Endothelial cell of umbilical vein (primary cell): Measurements from ENCODE around the gene RALGAPA1. TPM values are rescaled to one million over a fixed set of nuclear protein-coding genes. Genes with fewer than 3 reads are reported as not detected.
A peak's percentile ranks its signal among the peaks of the same experiment; 100 is the strongest.

Experiments used
- BruUV-seq: library from RNA; stranded (reverse); fragments of 400-500 nt; replicated peaks from 2 replicates; lab custom pipeline; 2021; lab: Mats Ljungman, UMichigan
- CTCF ChIA-PET: fragments of 300-600, 350-600 bp; sonication (Branson Sonifier 250); formaldehyde crosslinking; loops from one replicate; lab custom pipeline; 2021; ENCODE audit warnings: antibody characterized with exemption, inconsistent platforms; lab: Charles Lee
- POLR2A ChIA-PET: fragments of 300-600, 350-600 bp; sonication (Branson Sonifier 250); formaldehyde crosslinking; loops from one replicate; lab custom pipeline; 2021; ENCODE audit warnings: antibody characterized with exemption, inconsistent platforms; lab: Charles Lee
- DNase-seq: peaks from one replicate; pipeline ENCODE4 v3.0.0-alpha.2; 2011; ENCODE audit warnings: low read depth, low spot score
- FAIRE-seq: peaks from 2 replicates; lab custom pipeline; 2011; peaks lifted over from hg19 to GRCh38; lab: Jason Lieb, UNC
- H2AFZ ChIP-seq: 2 replicates; pipeline ENCODE4 v1.6.0; 2012; ENCODE audit warnings: low read depth, low read length, control low read depth, inconsistent platforms
- H3K27ac ChIP-seq: 2 replicates; pipeline ENCODE4 v1.5.1; 2011; ENCODE audit warnings: low read depth, mild to moderate bottlenecking, control low read depth, low read length, moderate library complexity; ENCODE audit not compliant: insufficient read depth
- H3K27me3 ChIP-seq, 2 experiments: 2 replicates each; pipeline versions ENCODE4 v1.6.0 to v1.6.1; 2011; ENCODE audit warnings: low read length in 2 of 2, mixed read lengths in 1 of 2; ENCODE audit not compliant: control insufficient read depth in 2 of 2, insufficient read depth in 2 of 2
- H3K36me3 ChIP-seq, 2 experiments: 2 replicates in 1 of 2; 3 replicates in 1 of 2; pipeline ENCODE4 v1.5.1; 2011; ENCODE audit warnings: low read length in 2 of 2, mild to moderate bottlenecking in 1 of 2, moderate library complexity in 1 of 2; ENCODE audit not compliant: control insufficient read depth in 2 of 2, insufficient read depth in 2 of 2; ENCODE audit errors: extremely low read depth in 1 of 2
- H3K4me1 ChIP-seq: 3 replicates; pipeline ENCODE4 v1.5.1; 2011; ENCODE audit warnings: mild to moderate bottlenecking, low read length; ENCODE audit not compliant: control insufficient read depth, insufficient read depth; ENCODE audit errors: extremely low read depth
- H3K4me2 ChIP-seq: 2 replicates; pipeline ENCODE4 v1.6.1; 2011; ENCODE audit warnings: low read length, control low read depth, mixed read lengths; ENCODE audit not compliant: insufficient read depth
- H3K4me3 ChIP-seq, 3 experiments: fragments of 200-600 bp in 1 of 3; sonication (generic), shearing (Covaris generic) in 1 of 3; replicated peaks in 1 of 3; 2 replicates each; pipeline ENCODE4 v1.5.1; 2011 to 2016; ENCODE audit warnings: control low read depth in 3 of 3, low read length in 3 of 3, mild to moderate bottlenecking in 2 of 3, inconsistent platforms in 1 of 3, low read depth in 1 of 3, moderate library complexity in 1 of 3; ENCODE audit not compliant: insufficient read depth in 1 of 3
- H3K79me2 ChIP-seq: 2 replicates; pipeline ENCODE4 v1.6.0; 2012; ENCODE audit warnings: low read length, inconsistent platforms; ENCODE audit not compliant: control insufficient read depth, insufficient read depth
- H3K9ac ChIP-seq: replicated peaks from 2 replicates; pipeline ENCODE3; 2011; ENCODE audit warnings: low read length, control low read depth; ENCODE audit not compliant: insufficient read depth; ENCODE audit errors: extremely low read depth
- H3K9me1 ChIP-seq: replicated peaks from 3 replicates; pipeline ENCODE4 v1.6.0; 2011; ENCODE audit warnings: mild to moderate bottlenecking, low read length; ENCODE audit not compliant: control insufficient read depth, insufficient read depth; ENCODE audit errors: extremely low read depth
- H3K9me3 ChIP-seq: replicated peaks from 2 replicates; pipeline ENCODE4 v1.5.1; 2012; ENCODE audit warnings: low read length, inconsistent platforms; ENCODE audit not compliant: control insufficient read depth, insufficient read depth
- H4K20me1 ChIP-seq: replicated peaks from 2 replicates; pipeline ENCODE3; 2011; ENCODE audit warnings: mild to moderate bottlenecking, low read length; ENCODE audit not compliant: control insufficient read depth, insufficient read depth; ENCODE audit errors: extremely low read depth
- CTCF ChIP-seq, 2 donors: IDR thresholded peaks; 1 replicate in 1 of 2; 2 replicates in 1 of 2; pipeline ENCODE4 v1.5.1; 2011; ENCODE audit warnings: low read length in 2 of 2, mild to moderate bottlenecking in 2 of 2, moderate library complexity in 2 of 2, control low read depth in 1 of 2, inconsistent platforms in 1 of 2, low read depth in 1 of 2; ENCODE audit not compliant: insufficient read depth in 1 of 2; ENCODE audit errors: extremely low read depth in 1 of 2
- EZH2 ChIP-seq: IDR thresholded peaks from 2 replicates; pipeline ENCODE4 v1.6.1; 2012; ENCODE audit warnings: borderline replicate concordance, low read depth, mild to moderate bottlenecking, moderate library complexity, low read length, inconsistent platforms; ENCODE audit not compliant: severe bottlenecking
- FOS ChIP-seq: IDR thresholded peaks from 2 replicates; pipeline ENCODE4 v1.6.1; 2011; ENCODE audit warnings: mild to moderate bottlenecking, low read length, moderate library complexity, borderline replicate concordance; ENCODE audit not compliant: insufficient read depth
- GATA2 ChIP-seq: IDR thresholded peaks from 2 replicates; pipeline ENCODE4 v1.7.0; 2011; ENCODE audit warnings: low read depth, mild to moderate bottlenecking, moderate library complexity, mixed read lengths, low read length; ENCODE audit not compliant: insufficient read length, insufficient read depth
- JUN ChIP-seq: IDR thresholded peaks from 2 replicates; pipeline ENCODE4 v1.6.1; 2011; ENCODE audit warnings: borderline replicate concordance, low read depth; ENCODE audit not compliant: insufficient read length, insufficient read depth
- MYC ChIP-seq: IDR thresholded peaks from one replicate; pipeline ENCODE4 v1.6.1; 2011; ENCODE audit warnings: mild to moderate bottlenecking, low read depth, low read length
- POLR2A ChIP-seq: IDR thresholded peaks from 2 replicates; pipeline ENCODE4 v1.6.1; 2012; ENCODE audit warnings: low read depth, mild to moderate bottlenecking, control low read depth, low read length
- POLR2AphosphoS5 ChIP-seq: IDR thresholded peaks from 2 replicates; pipeline ENCODE4 v1.6.1; 2012; ENCODE audit warnings: low read depth, mild to moderate bottlenecking, control low read depth, low read length, moderate library complexity; ENCODE audit not compliant: insufficient read depth
- dilution Hi-C: fragments of 300-500 bp; cut with MboI; formaldehyde crosslinking; loops from one replicate; pipeline ENCODE4 v1.15.0; 2019; ENCODE audit warnings: low sequenced_read_pairs; ENCODE audit not compliant: extremely low pct_ligation_motif_present
- intact Hi-C: fragments of 100-400 bp; cut with micrococcal nuclease; formaldehyde crosslinking; loops from one replicate; pipeline ENCODE4 v1.10.0; 2022
- polyA plus RNA-seq, 4 experiments: library from polyadenylated mRNA; depleted of rRNA in 3 of 4; stranded (reverse) in 3 of 4; unstranded in 1 of 4; fragments of >200 nt; gene quantifications; 2 replicates each; pipeline versions ENCODE4 v1.2.1 to v1.2.3, GENCODE V29; 2011 to 2012; ENCODE audit warnings: missing spikeins in 1 of 4
- total RNA-seq: library from RNA; stranded (reverse); gene quantifications from 2 replicates; pipeline ENCODE4 v1.2.3, GENCODE V29; 2021
- TF ChIP-seq, protein P1 (sequence below): IDR thresholded peaks from 2 replicates; pipeline ENCODE4 v1.6.1; 2011; ENCODE audit not compliant: insufficient read depth, insufficient read length

RALGAPA1 gene
- total and polyA plus RNA-seq, 2 donors (not counting 3 experiments of a cell fraction or from before 2014, with no cell fraction given) = 6.1 to 30.9 TPM

GRCh38 chr14:35814371-35815005 lies 5.4 kb upstream of the RALGAPA1 start:
- dilution Hi-C loops (no loop called here), intact Hi-C loops (loop anchor here (2.0 to 10.0 kb wide), 4 partner anchors 120 to 674 kb away; no protein-coding TSS in a partner anchor)
- Histone ChIP-seq H3K9me3 (no peaks in the 10 kb centered on the region), H3K4me3 (no peak overlapping the region), H4K20me1 (no peaks in the 10 kb centered on the region), H3K4me1 (no peaks in the 10 kb centered on the region), H3K9ac (no peak overlapping the region), H3K4me2 (no peak overlapping the region), H2AFZ (no peak overlapping the region), H3K27ac (no peak overlapping the region), H3K36me3 (no peaks in the 10 kb centered on the region), H3K79me2 (no peaks in the 10 kb centered on the region), H3K27me3 (peaks cover 2 to 10% of the 10 kb centered on the region in 2 experiments), H3K9me1 (no peaks in the 10 kb centered on the region)
- ChIA-PET POLR2A (no interaction called here), CTCF (interaction anchor here (0.8 to 2.7 kb wide), 5 partner anchors 12 to 674 kb away, joined by 3 to 17 read pairs (median 5); partner anchors contain the start of gene BRMS1L)
- BruUV-seq = no TSS peak
- peak; percentile 64 to 75 for TF ChIP-seq CTCF (IDR thresholded peaks at IDR 0.05; ENCODE audit: extremely low read depth in 1 of 2, insufficient read depth in 1 of 2, low read depth in 1 of 2, low read length in 2 of 2)
- TF ChIP-seq, protein P1, sequence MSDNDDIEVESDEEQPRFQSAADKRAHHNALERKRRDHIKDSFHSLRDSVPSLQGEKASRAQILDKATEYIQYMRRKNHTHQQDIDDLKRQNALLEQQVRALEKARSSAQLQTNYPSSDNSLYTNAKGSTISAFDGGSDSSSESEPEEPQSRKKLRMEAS = no peak
- FAIRE-seq = peak; percentile 58
- peak; percentile 66 for DNase-seq

- ChIA-PET CTCF (no interaction called here), POLR2A (no interaction called here)
- no peaks in the 10 kb centered on the region for H3K9me3 ChIP-seq
- dilution Hi-C loops = no loop called here
- H3K4me2 ChIP-seq = no peak overlapping the region
- TF ChIP-seq JUN (no peak), GATA2 (no peak), MYC (no peak), POLR2AphosphoS5 (no peak), CTCF (IDR thresholded peaks at IDR 0.05; ENCODE audit: extremely low read depth in 1 of 2, insufficient read depth in 1 of 2, low read depth in 1 of 2, low read length in 2 of 2) (no peak), POLR2A (no peak), EZH2 (no peak), FOS (no peak)
- TF ChIP-seq, protein P1 = no peak
- H2AFZ ChIP-seq = no peak overlapping the region
- H3K36me3 ChIP-seq = no peaks in the 10 kb centered on the region
- peaks cover 2% of the 10 kb centered on the region in 2 experiments for H3K27me3 ChIP-seq
- BruUV-seq = no TSS peak
- H3K9me1 ChIP-seq = no peaks in the 10 kb centered on the region
- peaks cover 17% of the 10 kb centered on the region for H3K79me2 ChIP-seq
- DNase-seq = no peak
- H3K4me1 ChIP-seq = peaks cover 8% of the 10 kb centered on the region
- intact Hi-C loops = loop anchor here (5.0 to 10.0 kb wide), 2 partner anchors 116 to 374 kb away; no protein-coding TSS in a partner anchor
- H3K9ac ChIP-seq = no peak overlapping the region
- FAIRE-seq = no peak
- H4K20me1 ChIP-seq = no peaks in the 10 kb centered on the region
- no peak overlapping the region for H3K4me3 ChIP-seq
- no peak overlapping the region for H3K27ac ChIP-seq
These were observed 1.9 kb upstream of the RALGAPA1 start for GRCh38 chr14:35810963-35811362.
